HuH-7.5 (cell line): ENCODE data around the gene TMC6.
"Not testable (repeated sequence)": the region's sequence is repeated elsewhere in the genome, so short reads cannot be mapped to it uniquely, and the experiment has no call there.

Source experiments
- DNase-seq: peaks from one replicate; pipeline ENCODE4 v3.0.0; 2011; ENCODE audit warnings: low spot score

TMC6 gene, protein sequence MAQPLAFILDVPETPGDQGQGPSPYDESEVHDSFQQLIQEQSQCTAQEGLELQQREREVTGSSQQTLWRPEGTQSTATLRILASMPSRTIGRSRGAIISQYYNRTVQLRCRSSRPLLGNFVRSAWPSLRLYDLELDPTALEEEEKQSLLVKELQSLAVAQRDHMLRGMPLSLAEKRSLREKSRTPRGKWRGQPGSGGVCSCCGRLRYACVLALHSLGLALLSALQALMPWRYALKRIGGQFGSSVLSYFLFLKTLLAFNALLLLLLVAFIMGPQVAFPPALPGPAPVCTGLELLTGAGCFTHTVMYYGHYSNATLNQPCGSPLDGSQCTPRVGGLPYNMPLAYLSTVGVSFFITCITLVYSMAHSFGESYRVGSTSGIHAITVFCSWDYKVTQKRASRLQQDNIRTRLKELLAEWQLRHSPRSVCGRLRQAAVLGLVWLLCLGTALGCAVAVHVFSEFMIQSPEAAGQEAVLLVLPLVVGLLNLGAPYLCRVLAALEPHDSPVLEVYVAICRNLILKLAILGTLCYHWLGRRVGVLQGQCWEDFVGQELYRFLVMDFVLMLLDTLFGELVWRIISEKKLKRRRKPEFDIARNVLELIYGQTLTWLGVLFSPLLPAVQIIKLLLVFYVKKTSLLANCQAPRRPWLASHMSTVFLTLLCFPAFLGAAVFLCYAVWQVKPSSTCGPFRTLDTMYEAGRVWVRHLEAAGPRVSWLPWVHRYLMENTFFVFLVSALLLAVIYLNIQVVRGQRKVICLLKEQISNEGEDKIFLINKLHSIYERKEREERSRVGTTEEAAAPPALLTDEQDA

DNA sequence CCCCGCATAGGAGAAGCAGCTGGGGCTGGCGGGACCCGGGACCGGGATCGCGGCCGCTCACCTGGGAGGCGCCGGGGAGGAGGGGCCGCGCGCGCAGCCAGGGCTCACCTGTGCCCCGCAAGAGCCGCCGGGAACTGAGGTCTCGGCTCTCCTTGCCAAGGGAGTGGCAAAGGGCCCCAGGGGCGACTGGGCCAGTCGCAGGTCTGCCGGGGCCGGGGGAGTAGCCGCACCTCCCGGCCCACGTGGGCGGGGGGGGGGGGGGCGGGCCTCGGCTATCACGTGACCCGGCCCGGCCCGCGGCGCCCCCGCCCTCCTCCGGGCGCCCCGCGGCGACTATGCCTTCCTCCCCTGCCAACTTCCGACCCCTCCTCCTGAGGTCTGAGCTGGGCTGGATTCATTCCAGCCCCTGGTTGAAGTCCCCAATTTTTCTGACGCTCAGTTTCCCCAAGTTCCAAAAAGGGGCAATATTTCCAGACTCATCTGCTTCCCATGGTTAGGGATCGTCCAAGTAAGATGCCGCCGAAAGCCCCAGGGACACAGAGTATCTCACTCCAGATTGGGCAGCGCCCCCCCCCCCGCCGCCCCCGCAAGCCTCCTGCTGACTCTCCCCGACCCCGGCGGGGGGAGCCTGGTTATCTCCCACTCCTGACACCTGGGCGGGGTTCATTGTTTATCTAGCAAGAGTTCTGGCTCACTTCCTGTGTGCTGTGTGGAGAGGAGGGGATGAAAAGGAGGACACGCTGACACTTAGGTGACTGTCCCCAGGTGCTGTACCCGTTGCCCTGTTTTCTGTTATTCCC, at the start of gene TMC6:
TSS of gene TMC6 (minus strand) at position 205 of the 800 bp plus-strand sequence. CDS start 1,923 bp downstream, outside the sequence.
- peak; percentile 84 for DNase-seq

DNA sequence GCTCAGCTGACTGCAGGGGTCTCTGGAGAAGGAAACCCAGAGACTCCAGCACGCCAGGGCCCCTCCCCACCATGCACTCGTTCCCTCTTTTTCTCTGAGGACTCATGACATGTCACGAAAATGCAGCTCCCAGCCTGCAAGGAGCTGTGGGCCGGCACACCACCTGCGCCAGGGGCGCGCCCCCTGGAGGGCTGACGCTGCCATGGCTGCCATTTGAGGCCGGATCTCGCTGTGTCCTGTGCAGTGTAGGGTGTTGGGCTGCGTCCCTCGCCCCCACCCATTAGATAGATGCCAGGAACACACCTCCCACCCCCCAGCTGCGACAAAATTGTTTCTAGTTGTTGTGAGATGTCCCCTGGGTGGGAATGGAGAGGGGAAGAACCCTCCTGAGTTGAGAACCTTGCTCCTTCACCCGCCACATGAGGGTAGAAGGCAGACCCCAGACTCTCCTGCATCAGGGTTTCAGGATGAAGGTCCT, 48.0 kb upstream of the TMC6 start:
- DNase-seq: no peak

DNA sequence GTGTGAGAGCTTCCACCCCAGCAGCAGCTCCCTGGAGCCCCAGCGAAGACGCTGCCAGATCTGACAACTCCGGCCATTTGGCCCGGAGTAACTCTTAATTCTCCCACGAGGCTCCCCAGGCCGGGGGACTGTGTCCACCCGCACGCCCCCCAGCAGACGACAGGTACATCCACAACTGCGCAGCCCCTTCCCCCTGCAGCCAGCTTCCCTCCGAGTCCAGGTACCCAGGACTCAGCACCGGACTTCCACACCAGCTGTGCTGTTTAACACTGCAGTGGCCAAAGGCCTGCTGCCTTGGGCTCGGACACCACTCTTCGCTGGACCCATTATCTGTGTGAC, 47.1 kb upstream of the TMC6 start:
- no peak for DNase-seq

DNA sequence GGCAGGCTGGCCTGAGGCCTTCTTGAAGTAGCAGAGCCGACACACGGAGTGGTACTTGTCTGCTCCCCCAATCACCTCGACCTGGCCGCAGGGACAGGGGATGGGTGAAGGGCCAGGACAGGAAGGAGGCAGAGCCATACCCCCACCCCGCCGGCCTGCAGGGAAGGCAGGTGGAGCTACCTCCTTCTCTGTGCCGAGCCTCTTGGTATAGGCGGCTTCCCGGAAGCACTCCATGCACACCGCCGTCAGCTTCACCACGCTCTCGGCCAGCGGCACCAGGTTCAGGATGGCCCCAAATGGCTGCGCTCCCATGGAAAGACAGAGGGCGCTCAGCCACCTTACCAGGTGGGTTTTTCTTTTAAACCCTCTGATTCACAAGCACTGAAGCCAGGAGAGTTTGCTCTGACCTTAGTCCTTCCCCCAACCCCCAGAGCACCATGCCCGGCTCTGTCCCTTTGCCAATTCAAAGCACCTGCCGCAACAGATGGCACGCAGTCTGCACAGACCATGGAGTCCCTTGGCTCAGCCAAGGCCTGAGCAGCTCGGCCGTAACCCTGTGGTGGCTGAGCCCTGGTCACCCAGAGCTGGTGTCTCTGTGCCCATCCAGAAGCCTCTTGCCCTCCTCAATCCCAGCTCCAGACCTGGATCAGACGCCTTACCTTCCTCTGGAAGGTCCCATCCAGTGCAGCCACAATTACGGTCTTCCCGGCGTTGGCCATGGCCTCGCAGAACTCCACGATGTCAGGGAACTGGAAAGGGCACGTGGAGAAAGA, 46.5 kb upstream of the TMC6 start:
- no peak for DNase-seq

DNA sequence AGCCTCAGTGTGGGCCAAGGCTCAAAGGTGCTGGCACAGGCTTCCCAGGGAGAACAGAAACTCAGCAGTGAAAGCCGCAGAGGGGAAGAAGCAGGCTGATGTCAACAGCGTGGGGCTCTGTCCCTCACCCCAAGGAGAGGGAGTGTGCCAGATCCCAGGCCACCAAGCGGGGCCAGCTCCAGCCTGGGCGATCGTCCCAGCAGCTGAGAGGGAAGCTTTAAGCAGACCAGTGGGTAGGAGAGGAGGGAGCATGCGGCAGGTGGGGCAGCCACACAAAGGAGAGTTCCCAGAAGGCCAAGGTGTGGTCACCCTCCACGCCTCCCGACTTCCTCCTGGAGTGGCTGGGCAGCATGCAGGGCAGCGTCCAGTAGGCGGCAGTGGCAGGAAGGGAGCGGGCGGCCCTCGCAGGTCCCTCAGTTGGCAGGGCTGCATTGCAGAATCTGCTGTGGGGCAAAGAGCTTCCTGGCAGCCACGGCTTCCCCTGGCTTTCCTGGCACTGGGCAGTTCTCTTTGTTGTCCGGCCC, 45.9 kb upstream of the TMC6 start:
- DNase-seq: no peak

DNA sequence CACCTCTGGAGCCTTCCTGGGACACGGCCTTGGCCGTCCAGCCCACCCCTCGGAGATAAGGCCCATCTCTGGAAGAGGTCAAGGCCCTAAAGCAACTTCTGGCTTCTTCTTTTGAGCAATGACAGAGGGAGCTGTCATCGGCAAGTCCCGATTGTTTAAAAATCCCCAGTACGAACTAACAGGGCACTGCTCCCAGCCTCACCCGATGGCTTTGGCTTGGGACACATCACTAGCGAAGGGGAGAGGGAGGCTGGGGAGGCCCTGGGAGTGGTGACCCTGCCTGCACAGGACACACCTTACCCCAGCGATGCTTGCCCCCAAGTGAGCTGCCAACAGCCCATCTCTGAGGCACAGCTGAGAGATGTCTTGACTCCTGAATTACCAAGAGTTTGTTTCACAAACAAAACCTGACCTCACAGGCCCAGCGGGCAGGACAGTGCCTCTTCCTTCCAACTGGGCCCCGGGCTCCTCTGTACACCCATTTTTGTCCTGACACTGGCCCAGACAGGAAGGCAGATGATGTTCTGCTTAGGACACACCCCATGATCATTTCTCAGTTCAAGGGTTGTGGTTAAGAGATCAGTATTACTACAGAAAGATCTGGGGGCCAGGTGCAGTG, 44.7 kb upstream of the TMC6 start:
- DNase-seq: no peak

DNA sequence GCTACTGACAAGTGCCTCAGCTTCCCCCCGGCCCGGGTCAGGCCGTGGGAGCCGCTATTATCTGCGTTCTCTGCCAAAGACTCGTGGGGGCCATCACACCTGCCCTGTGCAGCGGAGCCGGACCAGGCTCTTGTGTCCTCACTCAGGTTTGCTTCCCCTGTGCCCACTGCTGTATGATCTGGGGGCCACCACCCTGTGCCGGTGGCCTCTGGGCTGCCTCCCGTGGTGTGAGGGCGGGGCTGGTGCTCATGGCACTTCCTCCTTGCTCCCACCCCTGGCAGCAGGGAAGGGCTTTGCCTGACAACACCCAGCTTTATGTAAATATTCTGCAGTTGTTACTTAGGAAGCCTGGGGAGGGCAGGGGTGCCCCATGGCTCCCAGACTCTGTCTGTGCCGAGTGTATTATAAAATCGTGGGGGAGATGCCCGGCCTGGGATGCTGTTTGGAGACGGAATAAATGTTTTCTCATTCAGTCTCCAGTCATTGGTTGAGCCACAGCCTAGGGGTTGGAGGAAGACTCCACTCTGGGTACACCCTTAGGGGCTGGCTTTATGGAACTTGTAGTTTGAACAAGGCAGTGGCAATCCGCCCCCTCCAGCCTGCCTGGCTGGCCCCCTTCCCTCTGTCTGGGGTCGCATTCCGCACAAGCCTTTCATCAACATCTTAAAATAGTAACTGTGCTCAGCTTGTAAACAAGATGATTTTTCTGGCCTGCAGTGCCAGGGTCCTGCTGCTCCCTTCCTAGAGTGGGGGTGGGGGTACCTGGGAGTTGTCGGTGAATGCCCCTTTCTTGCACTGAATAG, 43.9 kb upstream of the TMC6 start:
- no peak for DNase-seq

DNA sequence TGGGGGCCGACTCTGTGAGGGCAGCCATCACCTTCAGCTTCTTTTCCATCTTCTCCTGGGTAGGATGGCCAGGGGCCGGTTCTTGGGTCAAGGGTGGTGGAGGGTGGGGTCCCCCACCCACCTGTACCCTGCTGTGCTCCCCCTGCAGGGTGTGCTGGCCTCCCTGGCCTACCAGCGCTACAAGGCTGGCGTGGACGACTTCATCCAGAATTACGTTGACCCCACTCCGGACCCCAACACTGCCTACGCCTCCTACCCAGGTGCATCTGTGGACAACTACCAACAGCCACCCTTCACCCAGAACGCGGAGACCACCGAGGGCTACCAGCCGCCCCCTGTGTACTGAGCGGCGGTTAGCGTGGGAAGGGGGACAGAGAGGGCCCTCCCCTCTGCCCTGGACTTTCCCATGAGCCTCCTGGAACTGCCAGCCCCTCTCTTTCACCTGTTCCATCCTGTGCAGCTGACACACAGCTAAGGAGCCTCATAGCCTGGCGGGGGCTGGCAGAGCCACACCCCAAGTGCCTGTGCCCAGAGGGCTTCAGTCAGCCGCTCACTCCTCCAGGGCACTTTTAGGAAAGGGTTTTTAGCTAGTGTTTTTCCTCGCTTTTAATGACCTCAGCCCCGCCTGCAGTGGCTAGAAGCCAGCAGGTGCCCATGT, 43.2 kb upstream of the TMC6 start:
- not testable (repeated sequence) for DNase-seq

DNA sequence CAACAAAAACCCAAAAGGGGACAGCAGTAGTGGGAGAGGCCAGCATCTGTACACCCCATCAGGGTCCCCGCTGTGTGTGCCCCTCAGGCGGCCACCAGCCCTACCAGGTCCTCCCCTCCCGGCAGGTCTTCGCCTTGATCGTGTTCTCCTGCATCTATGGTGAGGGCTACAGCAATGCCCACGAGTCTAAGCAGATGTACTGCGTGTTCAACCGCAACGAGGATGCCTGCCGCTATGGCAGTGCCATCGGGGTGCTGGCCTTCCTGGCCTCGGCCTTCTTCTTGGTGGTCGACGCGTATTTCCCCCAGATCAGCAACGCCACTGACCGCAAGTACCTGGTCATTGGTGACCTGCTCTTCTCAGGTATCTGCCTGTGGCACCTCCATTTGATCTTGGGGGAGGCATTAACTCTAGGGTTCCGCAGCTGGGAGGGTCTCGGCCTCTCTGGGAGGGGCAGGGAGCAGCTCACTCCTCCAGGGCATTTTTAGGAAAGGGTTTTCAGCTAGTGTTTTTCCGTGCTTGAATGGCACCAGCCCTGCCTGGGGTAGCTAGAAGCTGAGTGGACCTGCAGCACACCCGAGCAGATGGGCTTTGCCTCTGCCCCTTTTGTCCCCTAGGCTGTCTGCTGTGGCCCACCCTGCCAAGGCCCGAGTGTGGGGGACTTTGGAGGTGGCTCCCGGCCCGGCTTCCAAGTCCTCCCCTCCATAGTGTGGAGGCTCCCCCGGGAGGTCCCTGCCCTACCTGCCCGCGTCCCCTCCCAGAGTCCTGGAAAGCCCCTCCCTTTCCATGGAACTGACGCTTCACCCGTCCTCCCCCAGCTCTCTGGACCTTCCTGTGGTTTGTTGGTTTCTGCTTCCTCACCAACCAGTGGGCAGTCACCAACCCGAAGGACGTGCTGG, 42.4 kb upstream of the TMC6 start:
- DNase-seq: no peak

DNA sequence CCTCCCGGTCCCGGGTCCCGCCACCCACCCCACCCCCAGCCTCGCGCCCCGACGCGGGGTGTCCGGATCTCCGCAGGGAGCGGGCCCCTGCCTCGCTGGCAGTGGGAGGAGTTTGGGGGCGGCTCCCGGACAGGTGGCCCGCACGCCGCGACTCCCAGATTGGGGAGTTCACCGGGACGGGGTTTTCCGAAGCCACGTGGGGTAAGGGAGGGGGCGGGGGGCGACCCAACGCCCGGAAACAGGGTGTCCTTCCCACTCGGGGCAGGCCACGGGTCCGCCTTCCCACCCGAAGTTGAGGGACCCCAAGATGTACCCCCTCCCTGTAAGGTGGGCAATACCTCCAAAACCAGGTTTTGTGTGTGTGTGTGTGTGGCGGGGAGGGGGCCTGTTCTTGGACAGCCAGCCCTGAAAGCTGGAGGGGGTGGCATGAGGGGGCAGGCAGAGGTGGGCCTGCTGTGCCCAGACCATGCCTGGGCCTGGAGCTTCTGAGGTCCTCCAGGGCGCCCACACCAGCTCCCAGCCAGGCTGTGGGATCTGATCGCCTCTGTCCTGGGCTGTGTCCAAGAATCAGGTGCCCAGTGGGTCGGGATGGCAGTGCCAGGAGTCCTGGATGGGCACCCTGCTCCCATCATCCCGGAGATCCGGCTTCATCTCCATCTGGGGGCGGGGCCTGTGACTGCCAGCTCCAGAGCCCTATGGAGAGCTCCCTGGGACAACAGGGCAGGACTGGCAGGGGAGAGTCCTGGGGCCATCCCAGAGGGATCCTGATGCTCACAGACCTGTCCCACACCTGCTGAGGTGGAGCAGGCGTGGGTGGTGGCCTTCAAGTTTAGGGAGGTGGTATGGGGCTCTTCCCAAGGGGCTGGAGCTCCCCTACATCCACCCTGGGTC, 40.6 kb upstream of the TMC6 start:
- peak; percentile 77 for DNase-seq

DNA sequence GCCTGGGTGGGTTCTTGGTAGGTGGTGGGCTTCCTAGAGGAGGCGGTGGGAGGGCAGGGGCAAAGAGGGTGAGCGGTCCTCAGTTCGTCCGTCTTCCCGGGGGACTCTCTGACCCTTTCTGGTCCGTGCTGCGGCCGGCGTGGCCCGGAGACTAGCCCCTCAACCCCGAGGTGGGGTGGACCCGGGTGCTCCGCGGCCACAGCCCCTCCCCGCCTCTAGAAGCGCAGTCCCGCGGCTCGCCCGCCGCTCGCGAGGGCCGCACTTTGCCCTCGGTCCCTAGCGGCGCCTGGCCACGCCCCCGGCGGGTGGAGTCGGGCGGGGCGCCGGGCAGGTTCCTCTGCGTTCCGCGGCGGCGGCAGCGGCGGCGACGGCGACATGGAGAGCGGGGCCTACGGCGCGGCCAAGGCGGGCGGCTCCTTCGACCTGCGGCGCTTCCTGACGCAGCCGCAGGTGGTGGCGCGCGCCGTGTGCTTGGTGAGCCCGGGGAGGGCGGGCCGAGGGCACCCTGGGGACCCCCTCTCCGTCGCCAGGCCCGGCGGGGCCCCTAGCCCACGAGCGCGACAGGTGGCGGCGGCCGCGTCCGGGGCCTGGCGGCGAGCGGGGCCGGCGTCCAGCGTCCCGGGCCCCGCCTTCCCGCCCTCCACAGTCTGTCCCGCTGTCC, 39.8 kb upstream of the TMC6 start, which contains the start of gene SYNGR2:
TSS of gene SYNGR2 (plus strand) at position 340 of the 661 bp plus-strand sequence. CDS start at position 376, 36 bp downstream.
- peak; percentile 84 for DNase-seq

DNA sequence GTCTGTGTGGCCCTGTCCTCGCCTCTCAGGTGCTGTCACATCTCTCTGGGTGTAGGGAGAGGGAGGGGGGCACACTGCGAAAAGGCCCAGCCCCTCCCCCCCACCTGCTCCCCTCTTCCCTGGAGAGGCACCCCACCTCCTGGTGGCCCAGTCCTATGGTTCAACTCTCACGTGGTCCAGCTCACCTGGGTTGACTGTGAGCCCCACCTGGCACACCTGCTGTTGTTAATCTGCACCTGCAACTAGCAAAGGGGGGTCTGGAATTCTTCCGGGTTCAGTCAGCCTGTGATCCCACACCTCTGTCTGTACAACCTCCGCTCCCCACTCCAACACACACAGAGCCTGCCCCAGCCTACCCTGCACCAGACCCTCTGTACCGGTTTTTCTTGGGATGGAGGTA, 37.9 kb upstream of the TMC6 start:
- no peak for DNase-seq

DNA sequence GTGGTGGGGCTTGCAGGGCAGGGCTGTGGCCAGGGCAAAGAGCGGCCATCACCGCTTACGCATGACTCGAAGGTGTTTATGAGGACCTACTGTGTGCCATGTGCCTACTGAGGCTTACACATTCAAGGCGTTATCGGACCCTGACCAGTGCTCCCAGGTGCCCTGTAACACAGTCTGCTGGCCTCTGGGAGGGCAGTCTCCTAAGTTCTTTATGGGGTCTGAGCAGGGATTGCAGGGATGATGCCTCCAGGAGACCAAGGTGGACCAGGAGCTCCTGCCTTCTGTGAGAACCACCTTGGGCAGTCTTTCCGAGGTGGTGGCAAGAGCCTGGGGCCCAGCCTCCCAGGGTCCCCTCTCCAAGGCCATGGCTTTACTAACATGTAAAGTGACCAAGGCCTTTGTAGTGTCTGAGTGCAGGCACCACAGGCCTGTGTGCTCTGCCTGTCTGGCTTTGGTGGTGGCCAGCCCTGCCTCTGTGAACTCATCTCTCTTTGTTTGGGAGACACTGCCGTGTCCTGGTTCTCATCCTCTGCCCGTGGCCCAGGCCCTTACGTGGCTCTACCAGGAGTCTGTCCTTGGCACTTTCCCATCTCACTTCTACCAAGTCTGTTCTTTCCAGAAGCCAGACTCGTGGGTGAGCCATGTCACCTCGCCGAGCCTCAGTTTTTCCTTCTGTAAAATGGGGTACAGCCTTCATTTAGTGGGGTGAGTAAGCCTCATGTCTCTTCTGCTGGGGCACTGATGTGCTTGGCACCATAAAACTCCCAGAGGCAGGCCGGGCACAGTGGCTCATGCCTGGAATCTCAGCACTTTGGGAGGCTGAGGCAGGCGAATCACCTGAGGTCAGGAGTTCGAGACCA, 36.4 kb upstream of the TMC6 start:
- no peak for DNase-seq

DNA sequence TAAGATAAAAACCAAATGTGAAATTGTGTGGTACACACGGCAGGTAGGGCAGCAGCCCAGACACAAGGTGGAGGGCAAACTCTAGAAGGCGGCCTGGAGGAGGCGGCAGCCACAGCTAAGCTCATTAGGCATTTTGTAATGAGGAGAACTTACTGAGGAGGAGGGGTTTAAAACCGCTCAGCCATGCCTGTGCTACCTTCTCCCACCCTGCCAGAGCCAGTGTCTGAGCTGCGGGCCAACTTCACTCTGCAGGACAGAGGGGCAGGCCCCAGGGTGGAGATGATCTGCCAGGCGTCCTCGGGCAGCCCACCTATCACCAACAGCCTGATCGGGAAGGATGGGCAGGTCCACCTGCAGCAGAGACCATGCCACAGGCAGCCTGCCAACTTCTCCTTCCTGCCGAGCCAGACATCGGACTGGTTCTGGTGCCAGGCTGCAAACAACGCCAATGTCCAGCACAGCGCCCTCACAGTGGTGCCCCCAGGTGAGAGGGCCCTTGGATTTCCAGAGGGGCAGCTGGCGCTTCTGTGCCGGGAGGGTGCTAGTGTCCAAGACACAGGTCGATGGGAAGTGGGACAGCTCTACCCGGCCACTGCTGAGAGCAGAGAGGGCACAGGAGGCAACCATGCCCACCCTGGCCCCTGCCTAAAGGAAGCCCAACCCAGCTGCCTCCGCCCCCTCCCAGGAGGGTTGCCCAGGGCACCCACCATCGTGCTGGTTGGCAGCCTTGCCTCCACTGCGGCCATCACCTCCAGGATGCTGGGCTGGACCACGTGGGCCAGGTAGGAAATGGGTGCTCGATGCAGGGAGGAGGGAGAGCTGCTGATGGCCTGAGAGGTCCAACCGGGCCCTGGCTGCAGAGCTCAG, 35.6 kb upstream of the TMC6 start:
- DNase-seq: no peak
